Measurements from ENCODE around the gene PI4KB.

DNA sequence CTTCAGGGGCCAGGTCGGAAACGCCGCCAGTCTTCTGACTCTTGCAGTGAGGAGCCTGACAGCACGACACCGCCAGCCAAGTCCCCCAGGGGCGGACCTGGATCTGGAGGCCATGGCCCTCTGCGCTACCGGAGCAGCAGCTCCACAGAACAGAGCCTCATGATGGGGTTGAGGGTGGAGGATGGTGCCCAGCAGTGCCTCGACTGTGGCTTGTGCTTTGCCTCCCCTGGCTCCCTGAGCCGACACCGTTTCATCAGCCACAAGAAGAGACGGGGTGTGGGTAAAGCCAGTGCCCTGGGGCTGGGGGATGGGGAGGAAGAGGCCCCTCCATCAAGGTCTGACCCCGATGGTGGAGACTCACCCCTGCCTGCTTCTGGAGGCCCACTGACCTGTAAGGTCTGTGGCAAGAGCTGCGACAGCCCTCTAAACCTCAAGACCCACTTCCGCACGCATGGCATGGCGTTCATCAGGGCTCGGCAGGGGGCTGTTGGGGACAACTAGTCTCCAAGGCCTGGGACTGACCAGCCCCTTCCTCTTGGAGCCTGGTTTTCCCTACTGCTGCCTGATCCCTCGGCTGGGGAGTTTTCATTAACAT, 36.4 kb downstream of the PI4KB start:
- TF ChIP-seq POLR2AphosphoS5 (IDR thresholded peaks at IDR 0.05), result peak; percentile 43 to 76 (median 47)
- TF ChIP-seq, protein P1, sequence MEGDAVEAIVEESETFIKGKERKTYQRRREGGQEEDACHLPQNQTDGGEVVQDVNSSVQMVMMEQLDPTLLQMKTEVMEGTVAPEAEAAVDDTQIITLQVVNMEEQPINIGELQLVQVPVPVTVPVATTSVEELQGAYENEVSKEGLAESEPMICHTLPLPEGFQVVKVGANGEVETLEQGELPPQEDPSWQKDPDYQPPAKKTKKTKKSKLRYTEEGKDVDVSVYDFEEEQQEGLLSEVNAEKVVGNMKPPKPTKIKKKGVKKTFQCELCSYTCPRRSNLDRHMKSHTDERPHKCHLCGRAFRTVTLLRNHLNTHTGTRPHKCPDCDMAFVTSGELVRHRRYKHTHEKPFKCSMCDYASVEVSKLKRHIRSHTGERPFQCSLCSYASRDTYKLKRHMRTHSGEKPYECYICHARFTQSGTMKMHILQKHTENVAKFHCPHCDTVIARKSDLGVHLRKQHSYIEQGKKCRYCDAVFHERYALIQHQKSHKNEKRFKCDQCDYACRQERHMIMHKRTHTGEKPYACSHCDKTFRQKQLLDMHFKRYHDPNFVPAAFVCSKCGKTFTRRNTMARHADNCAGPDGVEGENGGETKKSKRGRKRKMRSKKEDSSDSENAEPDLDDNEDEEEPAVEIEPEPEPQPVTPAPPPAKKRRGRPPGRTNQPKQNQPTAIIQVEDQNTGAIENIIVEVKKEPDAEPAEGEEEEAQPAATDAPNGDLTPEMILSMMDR (IDR thresholded peaks at IDR 0.05 in 8 of 11, conservative IDR thresholded peaks at IDR 0.05 in 3 of 11), result no peak
- no peak for TF ChIP-seq POLR2A (IDR thresholded peaks at IDR 0.05)

Data from spleen (tissue), 7 donors.